Measurements from ENCODE around the gene R3HDM2. TPM values are rescaled to one million over a fixed set of nuclear protein-coding genes. Genes with fewer than 3 reads are reported as not detected.

Gene R3HDM2
- polyA plus RNA-seq, 4 donors = 52.3 to 104 (median 80.9) TPM

DNA sequence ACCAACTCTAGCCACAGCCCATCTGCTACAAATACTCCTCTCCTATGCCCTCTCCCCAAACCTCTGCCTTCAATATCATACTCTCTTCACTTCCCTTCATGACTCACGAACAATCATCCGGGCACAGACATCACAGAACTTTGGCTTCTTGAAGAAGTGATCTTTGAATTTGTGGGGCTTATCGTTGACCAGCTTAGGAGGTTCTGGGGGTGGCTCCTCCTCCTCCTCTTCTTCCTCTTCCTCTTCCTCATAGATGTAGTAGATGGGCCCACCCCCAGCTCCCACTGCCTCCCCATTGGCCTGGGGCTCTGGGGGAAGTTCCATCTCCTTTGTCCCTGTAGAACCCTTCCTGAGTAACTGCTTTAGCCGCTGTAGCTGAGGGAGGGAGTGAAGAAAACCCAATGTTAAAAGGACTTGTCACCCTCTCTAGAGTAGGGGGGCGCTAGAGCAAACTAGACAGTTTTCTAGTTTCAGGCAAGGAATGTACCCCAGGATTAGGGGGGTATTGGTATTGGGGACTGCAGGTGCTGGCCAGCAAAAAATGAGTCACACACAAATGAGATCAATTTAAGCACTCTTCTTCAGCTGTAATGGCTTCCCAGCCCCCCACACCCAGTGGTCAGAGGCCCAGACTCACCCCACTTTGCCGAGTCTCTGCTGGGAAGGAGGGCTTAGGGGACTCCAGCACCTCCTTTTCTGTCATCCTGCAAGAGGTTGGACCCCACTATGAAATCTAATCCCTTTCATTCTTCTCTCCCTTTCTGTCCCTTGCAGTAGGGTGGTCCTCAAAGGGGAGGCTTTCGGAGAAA, 181.7 kb downstream of the R3HDM2 start:
- DNase-seq (ENCODE audit: low read depth in 4 of 4, low spot score in 2 of 4) = no peak

DNA sequence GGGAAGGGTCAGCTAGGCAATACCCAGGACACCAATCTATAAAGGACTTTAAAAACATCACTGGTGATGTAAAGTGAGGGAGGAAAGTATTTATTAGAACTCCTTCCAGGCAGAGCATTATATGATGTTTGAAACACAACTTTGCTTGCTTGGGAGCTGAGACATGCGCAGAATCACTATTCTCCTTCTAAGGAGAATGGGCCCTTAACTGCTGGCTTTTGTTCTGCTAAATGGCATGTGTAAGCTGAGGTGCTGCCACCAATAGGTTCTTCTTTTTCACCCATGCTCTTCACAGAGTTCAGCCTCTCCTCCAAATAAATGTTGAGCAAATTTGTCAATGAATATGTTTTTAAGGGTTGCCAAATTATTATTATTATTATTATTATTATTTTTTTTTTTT, 183.8 kb downstream of the R3HDM2 start:
- no peak for DNase-seq (ENCODE audit: low read depth in 4 of 4, low spot score in 2 of 4)

DNA sequence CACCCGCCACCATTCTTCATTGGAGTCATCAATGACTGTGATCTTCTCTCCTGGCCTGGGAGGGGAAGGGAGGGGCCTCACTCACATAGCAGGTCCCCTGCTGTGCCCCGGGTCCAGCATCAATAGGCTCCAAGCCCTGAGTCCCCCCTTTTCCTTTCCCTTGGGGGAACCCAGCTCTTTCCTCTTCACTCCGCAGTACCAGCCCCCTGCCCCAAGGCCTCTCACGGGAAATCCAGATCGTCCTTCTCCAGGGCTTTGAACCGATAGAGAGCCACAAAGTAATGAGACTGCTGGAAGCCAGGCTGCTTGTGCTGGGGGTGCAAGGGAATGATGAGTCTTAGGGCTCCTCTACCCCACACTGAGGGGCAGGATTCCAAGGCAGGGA, 186.5 kb downstream of the R3HDM2 start:
- no peak for DNase-seq (ENCODE audit: low read depth in 4 of 4, low spot score in 2 of 4)

DNA sequence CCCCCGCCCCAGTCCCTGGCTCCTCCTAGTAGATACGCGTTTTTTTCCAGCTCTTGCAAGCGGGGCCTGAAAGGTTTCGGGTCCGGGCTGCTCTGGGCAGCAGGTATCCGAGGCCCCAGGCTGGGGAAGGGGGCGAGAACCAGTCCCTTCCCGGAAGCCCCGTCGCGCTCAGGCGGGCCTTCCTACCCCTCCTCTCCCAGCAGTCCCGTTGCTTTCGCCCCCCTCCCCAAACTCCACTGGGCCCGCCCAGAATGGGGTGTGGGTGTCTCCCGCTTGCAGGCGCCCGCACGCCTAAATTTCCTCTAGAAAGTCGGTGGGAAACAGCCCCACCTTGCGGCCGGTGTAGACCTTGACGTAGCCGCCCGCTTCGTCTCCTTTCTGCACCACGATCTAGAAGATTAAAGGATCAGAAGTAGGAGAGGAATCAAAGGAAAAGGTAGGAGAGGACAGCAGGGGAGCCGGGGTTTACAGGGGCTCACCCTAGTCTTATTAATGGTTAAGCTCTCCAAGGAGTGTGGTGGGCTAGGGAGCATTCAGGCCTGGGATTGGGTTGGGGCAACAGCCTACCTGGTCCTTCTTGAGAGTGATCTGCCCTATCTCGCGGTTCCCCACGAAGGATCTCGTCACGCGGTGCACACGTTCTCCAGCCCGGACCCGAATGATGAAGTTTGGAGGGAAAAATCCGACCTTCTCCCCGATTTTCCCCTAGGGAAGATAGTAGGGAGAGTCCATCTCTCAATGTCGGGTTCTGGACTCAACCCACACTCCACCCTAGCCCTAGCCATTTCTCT, 187.1 kb downstream of the R3HDM2 start:
- peak in 2 of 4 donors; percentile 61 to 69 for DNase-seq (ENCODE audit: low read depth in 4 of 4, low spot score in 2 of 4)

DNA sequence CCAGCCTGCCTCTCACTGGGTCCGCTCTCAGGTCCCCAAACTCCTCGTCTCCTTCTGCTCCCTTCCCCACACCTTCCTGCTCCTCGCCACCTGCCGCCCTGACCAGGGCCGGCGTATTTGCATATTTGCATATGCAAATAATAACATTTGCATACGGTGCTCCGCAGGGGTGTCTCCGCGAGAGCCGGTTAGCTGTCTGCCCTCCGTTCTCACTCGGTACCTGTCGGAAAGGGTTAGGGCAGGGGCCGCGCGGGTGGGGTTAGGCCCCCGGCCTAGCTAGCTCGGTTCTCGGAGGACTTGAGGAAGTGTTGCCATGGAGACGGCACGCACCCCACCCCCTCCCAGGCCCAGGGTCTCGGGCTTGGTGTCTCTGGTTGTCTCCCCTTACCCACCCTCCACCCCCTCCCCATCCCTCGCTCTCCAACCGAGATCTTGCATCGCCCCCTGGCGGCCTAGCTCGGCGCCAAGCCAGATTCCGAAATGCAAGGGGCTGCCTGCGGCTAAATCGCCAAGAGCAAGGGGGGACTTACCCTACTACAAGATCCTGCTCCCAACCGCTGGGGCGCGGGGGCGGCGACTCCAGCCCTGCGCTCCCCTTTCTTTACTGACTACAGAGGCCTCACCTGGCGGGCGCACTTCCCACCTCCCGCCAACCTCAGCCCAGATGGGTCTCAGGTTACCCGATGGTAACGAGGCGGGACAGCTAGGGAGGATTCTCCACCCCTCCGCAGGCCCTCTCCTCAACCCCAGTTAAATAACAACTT, 188.0 kb downstream of the R3HDM2 start:
- peak in 2 of 4 donors; percentile 75 to 78 for DNase-seq (ENCODE audit: low read depth in 4 of 4, low spot score in 2 of 4)

DNA sequence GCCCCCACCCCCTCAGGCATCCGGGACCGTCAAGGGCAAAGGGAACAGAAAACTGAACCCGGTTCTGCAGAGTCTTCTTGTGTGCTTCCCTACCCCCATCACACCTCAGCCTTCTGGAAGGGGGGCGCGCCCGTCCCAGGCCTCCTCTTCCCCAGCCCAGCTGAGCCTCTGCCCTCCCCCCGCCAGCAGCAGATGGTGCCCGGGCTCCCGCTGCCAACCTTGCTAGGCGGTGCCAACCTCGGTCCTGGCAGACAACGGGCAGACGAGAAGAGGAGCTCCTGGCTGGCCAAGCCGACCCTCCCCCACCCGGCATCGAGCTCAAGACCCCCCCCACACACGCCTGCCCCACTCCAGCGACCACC, 188.5 kb downstream of the R3HDM2 start:
- DNase-seq (ENCODE audit: low read depth in 4 of 4, low spot score in 2 of 4) = no peak

DNA sequence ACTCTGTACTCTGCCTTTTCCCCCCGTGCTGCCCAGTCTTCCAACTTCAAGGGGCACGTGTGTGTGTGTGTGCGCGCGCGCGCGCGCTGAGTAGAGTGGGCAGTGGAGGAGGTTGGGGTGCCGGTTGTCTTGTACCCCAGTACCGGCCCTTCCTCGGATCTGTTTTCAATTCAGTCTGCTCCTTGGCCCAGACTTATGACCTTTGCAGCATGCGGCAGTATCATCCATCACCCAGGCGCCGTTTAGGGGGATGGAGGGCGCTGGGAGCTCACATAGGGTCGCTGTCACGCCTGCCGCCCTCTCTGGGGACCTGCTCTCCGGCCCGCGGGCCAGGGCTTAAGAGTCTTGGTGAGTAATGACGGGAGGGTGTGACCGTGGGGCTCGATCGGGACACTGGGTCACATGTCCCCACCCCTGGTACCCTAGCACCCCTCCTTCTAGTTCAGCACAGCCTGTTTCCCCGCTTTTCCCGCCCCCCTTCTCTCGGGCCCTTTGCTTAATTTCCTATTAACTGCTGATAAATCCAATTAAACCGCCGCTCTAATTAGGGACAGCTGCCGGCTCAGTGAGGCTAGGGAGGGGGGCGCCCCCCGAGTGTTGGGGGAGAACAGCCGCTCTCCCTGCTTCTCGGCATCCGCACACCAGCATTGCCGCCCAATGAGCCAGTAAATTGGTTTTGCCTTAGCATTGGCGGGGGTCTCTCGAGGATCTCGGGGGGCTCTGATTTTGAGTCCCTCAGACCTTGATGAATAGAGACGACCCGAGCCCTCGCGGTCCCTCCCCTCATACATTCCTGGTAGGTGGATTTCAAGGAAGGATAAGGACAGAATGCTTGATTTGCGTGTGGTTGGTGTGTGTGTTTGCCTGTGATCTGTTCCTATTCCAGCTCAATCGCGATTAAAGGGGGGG, 189.2 kb downstream of the R3HDM2 start:
- DNase-seq (ENCODE audit: low read depth in 4 of 4, low spot score in 2 of 4) = no peak

DNA sequence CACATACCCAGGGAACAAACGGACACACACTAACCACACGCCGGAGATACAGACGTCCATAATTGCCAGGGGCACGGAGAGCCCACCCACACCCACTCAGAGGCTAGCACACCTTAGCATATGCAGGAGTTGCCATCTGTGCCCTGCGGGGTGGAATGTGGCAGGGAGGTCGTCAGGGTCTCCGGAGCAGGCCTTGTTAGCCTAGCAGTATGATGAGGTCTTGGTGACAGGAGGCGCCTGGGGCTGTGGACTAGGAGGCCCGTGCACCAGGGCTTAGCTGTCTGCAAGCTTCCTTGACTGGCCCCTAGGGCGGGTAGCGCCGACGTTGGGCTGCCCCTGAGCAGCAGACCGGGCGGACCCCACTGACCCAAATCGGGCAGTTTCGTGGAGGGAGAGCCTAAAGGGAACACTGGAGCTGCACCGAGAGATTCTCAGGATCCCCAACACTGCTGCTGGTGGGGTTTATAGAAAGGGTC, 189.9 kb downstream of the R3HDM2 start:
- DNase-seq (ENCODE audit: low read depth in 4 of 4, low spot score in 2 of 4) = no peak

DNA sequence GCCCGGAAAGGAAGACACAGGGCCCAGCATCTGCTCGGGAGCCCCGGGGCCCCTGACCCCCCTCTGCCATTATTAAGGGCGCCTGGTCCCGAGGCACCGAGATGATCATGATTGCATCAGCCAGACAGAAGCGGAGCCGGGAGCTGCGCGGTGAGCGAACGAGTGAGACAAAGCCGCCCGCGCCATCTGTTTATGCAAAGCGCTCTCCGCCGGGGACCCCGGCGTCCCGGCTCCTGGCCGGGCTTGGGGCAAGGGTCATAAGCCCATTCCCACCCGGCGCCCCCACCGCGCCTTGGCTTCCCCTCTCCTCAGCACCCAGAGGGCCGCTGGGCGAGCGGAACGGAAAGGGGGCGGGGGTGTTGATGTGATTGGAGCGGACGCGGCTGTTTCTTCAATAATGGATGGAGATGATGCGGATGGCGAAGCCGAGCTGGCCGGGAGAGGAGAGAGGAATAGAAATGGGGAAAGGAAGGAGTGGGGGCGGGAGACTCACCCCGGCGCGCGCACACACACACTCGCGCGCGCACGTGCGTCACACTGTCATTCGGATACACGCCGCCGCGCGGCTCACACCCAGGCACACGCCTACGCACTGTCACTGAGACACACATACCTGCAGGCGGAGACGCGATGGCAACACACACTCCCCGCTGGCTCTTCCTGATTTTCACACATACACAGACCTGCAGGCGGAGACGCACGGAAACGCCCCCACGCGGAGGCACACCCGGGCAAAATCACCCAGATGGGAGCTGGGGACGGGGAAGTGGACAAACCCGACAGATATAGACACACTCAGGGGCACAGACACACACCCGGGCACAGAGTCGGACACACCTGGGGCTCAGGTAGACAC, 190.5 kb downstream of the R3HDM2 start:
- DNase-seq (ENCODE audit: low read depth in 4 of 4, low spot score in 2 of 4) = no peak

DNA sequence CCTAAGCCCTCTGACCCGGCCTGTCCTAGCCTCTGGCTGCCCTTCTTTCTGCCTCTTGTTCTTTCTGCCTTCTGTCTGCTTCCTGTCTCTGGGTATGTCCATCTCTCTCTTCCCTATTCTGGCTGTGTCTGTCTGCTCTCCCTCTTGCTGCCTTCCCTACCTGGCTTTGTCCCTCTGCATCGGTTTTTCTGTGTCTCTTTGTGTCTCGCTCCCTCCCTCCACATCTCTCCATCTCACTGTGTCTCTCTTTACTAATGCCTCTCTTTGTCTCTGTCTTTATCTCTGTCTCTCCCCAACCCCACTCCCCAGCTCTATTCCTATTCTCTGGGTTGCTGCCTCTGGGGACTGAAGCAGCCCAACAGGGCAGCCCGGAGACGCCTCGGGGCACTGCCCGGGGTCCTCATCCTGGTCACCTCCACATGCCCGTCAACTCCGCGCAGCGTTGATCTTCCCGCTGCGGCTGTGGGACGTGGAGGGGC, 191.2 kb downstream of the R3HDM2 start:
- DNase-seq (ENCODE audit: low read depth in 4 of 4, low spot score in 2 of 4) = no peak

DNA sequence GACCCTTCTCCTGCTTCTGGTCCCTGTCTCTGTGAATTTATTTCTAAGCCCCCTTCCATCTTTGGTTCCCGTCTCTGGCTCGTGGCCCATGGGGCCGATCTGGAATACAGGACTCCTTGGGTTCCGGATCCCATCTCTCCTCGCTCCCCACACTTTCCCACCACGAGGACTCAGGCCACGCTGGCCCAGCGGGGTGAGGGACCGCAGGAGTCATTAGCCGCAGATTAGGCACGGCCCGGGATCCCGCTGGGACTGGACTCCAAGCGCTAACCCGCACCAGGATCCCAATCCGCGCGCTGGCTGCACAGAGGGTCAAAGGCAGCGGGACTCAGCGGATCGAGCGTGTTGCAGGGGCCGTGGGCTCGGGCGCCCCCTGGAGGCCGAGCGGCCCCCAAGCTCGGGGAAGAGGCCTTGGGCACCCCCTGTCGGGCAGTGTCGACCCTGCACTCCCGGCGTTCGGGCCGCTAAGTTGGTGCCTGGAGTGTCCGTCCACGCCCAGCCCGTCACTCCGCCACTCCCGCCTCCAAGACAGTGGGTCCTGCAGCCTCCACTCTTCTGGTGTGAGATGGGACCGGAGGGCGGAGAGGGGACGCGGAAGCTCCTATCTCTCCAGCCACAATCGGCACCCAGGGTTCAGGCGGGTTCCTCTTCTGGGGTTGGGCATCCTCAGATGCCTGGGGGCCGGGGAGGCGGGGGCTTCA, 191.8 kb downstream of the R3HDM2 start:
- DNase-seq (ENCODE audit: low read depth in 4 of 4, low spot score in 2 of 4) = peak in 1 of 4 donors; percentile 67

DNA sequence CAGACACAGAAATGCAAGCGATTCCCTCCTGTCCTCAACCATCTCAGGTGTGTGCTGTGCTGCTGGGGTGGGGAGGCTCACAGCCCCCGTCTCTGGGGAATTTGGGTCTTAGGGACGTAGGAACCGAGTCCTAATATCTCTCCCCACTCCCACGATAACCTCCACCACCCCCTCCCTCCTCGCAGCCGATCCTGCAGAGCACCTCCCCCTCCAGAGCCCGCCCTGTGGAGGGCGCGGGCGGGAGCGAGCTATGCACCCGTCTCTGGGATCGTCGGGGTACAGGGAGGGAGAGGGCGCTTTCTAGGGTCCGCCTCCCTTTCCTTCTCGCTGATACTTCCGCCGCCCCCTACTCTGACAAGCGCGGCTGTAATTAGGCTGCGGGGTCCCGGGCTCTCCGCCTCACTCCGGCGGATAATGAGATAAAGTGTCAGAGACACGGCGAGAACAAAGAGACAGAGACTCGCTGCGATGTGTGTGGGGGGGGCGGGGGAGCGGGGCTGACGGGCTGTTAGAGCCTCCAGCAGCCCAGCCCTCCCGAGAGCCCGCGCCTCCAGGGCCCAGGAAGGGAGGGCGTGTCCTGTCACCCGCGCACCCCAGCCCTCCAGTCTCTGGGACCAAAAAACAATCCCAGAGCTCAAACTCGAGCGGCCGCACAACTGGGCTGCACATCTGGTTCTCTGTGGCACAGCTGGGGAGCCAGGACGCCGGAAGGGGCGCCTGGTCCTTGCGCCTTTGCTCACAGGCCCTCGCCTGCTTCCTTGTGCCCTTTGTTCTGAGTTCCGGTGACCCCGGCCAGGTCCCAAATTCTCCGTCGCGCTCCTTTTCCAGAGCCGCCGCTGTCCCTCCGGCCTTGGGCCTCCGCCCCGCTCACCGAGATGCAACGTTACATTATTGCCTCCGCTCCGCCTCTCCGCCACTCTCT, 192.7 kb downstream of the R3HDM2 start:
- no peak for DNase-seq (ENCODE audit: low read depth in 4 of 4, low spot score in 2 of 4)

DNA sequence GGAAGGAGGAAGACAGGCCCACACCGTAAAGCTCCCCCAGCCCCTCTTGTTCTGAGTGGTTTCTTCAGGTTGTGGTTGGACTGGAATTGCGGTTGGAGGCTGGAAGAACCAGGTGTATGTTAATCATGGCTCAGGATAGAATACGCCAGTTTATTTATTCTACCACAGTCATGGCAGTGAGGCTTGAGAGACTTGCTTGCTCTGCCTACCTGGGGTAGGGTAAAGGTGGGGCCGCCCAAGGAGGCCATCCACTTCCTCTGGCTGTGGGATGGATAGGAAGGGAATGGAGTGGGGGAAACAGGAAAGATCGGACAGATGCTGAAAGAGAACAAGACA, 193.3 kb downstream of the R3HDM2 start:
- DNase-seq (ENCODE audit: low read depth in 4 of 4, low spot score in 2 of 4) = no peak

DNA sequence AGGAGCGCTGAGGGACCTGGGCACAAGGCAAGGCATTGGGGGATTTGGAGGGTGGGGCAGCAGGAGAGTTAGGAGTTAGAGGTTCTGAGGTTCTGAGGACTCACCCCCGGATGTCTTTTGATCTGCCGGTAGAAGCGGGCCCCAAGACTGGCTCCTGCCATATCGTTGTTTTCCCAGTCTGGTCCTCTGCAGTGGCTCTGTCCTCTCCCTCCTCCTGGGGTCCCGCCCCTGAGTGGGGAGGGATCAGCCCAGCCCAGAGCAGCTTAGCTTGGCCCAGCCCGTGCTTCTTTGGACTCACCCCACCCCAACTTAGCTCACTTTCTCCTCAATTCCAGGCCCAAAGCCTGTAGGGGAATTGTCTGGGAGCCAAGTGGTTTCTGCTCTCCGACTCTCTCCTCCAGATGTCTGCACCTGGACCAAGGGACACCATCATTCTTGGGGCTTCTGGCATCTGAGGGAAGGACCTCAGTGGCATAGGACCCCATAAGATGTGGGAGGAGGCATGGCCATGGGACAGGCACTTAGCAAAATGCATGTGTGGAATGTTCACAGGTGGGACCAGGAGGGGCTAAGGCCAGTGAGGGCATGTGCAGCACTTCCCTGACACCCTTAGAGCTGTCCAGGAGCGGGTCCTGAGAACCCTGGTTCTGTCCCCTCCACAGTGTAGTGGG, 193.8 kb downstream of the R3HDM2 start:
- DNase-seq (ENCODE audit: low read depth in 4 of 4, low spot score in 2 of 4) = no peak

DNA sequence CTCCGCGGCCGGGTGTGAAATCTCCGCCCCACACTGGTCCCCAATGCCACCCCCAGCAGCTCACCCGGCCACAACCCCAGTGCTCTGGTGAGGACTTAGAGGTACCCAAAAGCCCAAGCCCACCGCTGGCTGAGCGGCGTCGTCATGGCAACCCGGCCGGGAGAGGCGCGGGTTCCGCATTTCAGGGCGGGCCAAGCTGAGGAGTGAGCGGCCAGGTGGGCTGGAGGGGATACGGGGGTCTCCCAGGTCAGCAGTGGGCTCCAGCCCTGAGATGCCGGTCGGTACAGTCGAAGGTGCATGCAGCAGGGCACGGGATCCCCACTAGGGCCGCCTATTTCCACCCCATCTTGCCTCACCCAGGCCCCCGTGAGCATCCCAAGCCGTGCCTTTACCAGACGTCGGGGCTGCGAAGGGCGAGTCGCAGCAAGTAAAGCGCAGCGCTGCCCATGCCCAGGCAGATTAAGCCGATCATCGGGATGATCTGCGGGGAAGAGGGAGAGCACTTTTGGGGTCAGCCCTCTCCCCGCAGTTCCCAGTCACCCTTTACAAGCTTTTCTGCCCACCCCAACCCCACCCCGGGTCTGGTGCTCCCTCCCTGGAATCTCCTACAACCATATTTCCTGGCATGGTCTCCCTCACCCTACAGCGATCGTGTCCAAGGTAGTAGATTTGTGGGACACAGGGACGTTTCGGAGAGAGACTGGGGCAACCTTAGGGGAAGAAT, 194.5 kb downstream of the R3HDM2 start:
- DNase-seq (ENCODE audit: low read depth in 4 of 4, low spot score in 2 of 4) = no peak

DNA sequence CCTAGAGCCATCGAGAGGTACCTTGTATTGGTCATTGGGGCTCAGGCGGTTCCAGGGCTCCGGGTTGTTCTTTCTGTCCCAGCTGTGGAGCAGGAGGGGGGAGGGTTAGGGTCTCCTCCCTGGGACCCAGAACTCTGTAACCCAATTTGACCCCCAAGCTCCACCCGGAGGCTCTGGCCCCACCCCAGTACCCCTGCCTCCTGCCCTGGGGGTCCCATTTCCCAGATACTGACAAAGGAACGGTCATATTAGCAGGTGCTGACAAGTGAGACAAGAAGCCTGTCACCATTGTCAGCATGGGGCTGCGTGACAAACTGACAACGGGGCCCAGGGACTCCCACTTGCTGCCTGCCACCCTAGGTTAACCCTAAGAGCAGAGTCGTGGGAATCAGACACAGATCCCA, 195.1 kb downstream of the R3HDM2 start:
- no peak for DNase-seq (ENCODE audit: low read depth in 4 of 4, low spot score in 2 of 4)

Data from left renal cortex interstitium (tissue), 4 donors.